Psoas muscle (tissue), 8 donors: Measurements from ENCODE around the gene TFDP3. TPM values are rescaled to one million over a fixed set of nuclear protein-coding genes. Genes with fewer than 3 reads are reported as not detected.

Experiments used
- ATAC-seq, 4 donors: fragments of 200-7000 bp; cut with Tn5 transposase; one replicate each; pipeline ENCODE4 v1.9.1; 2020; ENCODE audit warnings: moderate library complexity in 3 of 4, mild to moderate bottlenecking in 2 of 4
- DNase-seq, 2 donors: peaks; one replicate each; pipeline ENCODE4 v3.0.0-alpha.2; 2020
- H3K27ac ChIP-seq: fragments of 200-600 bp; one replicate; pipeline ENCODE4 v1.8.0; 2022
- H3K27me3 ChIP-seq, 3 donors: fragments of 200-600 bp in 1 of 3; one replicate each; pipeline versions ENCODE4 v1.6.1 to v1.8.0; 2013 to 2022; ENCODE audit warnings: low read length in 2 of 3, mild to moderate bottlenecking in 2 of 3, moderate library complexity in 1 of 3; ENCODE audit not compliant: insufficient read depth in 3 of 3
- H3K36me3 ChIP-seq, 2 donors: fragments of 200-600 bp in 1 of 2; one replicate each; pipeline versions ENCODE4 v1.6.1 to v1.8.0; 2013 to 2022; ENCODE audit warnings: low read depth in 1 of 2, mild to moderate bottlenecking in 1 of 2, moderate library complexity in 1 of 2; ENCODE audit not compliant: insufficient read depth in 1 of 2
- H3K4me1 ChIP-seq: fragments of 200-600 bp; one replicate; pipeline ENCODE4 v1.8.0; 2022
- H3K4me3 ChIP-seq: fragments of 200-600 bp; one replicate; pipeline ENCODE4 v1.8.0; 2022; ENCODE audit warnings: mild to moderate bottlenecking
- H3K9me3 ChIP-seq: fragments of 200-600 bp; one replicate; pipeline ENCODE4 v1.8.0; 2022
- WGBS, 3 donors: extraction: QIAGEN DNeasy Blood & Tissue Kit; methylation state at CpG; one replicate each; pipeline versions ENCODE4 v1.1.6 to v1.1.7; 2013; 5-methylcytosine and 5-hydroxymethylcytosine counted together
- intact Hi-C, 2 donors: fragments of 100-400 bp; cut with DNase I; formaldehyde crosslinking; loops; one replicate each; pipeline versions ENCODE4 v1.11.0 to v1.14.2; 2022
- polyA plus RNA-seq, 3 donors: library from polyadenylated mRNA; stranded (reverse); fragments of 200-250 nt; gene quantifications; one replicate each; pipeline ENCODE4 v1.2.3, GENCODE V29; 2013
- total RNA-seq, 4 donors: library from RNA; stranded (reverse); fragmentation: NEBNext Ultra II Directional in 2 of 4; extraction: Animal tissue kit (Norgen Biotek cat#: 25700) in 2 of 4; gene quantifications; one replicate each; pipeline versions ENCODE4 v1.2.1 to v1.2.4, GENCODE V29; 2021 to 2023
- TF ChIP-seq, protein P1 (sequence below): fragments of 200-600 bp; IDR thresholded peaks from one replicate; pipeline ENCODE4 v1.8.0; 2022; ENCODE audit warnings: antibody characterized with exemption
- donor health status: healthy with polysubstance abuse.
- donor health status: DM: no; HTN: no; CAD: no; lungs with moderate emphysema.
- donor health status: Bipolar disorder and iron deficiency.
- donor health status: healthy.
- donor health status: DM: yes; HTN: yes; CAD: no.
- donor health status: DM: no; HTN: no; CAD: no.
- donor health status: DM: no; HTN: no; CAD: no.
- donor health status: DM: yes; HTN: yes; CAD: no.

TFDP3 gene
- total and polyA plus RNA-seq, 7 donors: not detected

- Histone ChIP-seq H3K4me3 (no peak overlapping the region), H3K27me3 (peaks cover 0 to 6% (median 0%) of the 10 kb centered on the region in 3 donors), H3K9me3 (peaks cover 11% of the 10 kb centered on the region), H3K4me1 (no peaks in the 10 kb centered on the region), H3K36me3 (no peaks in the 10 kb centered on the region), H3K27ac (no peak overlapping the region)
- intact Hi-C loops: no loop called here
- DNase-seq (no peak), ATAC-seq (no peak)
- TF ChIP-seq, protein P1, sequence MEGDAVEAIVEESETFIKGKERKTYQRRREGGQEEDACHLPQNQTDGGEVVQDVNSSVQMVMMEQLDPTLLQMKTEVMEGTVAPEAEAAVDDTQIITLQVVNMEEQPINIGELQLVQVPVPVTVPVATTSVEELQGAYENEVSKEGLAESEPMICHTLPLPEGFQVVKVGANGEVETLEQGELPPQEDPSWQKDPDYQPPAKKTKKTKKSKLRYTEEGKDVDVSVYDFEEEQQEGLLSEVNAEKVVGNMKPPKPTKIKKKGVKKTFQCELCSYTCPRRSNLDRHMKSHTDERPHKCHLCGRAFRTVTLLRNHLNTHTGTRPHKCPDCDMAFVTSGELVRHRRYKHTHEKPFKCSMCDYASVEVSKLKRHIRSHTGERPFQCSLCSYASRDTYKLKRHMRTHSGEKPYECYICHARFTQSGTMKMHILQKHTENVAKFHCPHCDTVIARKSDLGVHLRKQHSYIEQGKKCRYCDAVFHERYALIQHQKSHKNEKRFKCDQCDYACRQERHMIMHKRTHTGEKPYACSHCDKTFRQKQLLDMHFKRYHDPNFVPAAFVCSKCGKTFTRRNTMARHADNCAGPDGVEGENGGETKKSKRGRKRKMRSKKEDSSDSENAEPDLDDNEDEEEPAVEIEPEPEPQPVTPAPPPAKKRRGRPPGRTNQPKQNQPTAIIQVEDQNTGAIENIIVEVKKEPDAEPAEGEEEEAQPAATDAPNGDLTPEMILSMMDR: no peak
Observed at GRCh38 chrX:133246921-133247320, 28.8 kb upstream of the TFDP3 start.

- DNase-seq (no peak), ATAC-seq (no peak)
- no peaks in the 10 kb centered on the region for H3K9me3 ChIP-seq
- H3K4me1 ChIP-seq: no peaks in the 10 kb centered on the region
- intact Hi-C loops: no loop called here
- peaks cover 0 to 7% (median 0%) of the 10 kb centered on the region in 3 donors for H3K27me3 ChIP-seq
- H3K36me3 ChIP-seq: no peaks in the 10 kb centered on the region
- TF ChIP-seq, protein P1: no peak
- 84 to 97% (median 95%) methylated on average over 3 of the region's 3 CpGs for WGBS, 3 donors
- H3K4me3 ChIP-seq: no peak overlapping the region
- no peak overlapping the region for H3K27ac ChIP-seq
Observed at GRCh38 chrX:133235830-133236229, 17.7 kb upstream of the TFDP3 start.

GRCh38 chrX:133232331-133232730 lies 14.2 kb upstream of the TFDP3 start:
- no peak overlapping the region for H3K27ac ChIP-seq
- intact Hi-C loops: no loop called here
- no peak for ATAC-seq
- 21 to 47% (median 27%) methylated on average over 1 of the region's 1 CpG for WGBS, 3 donors
- peaks cover 0 to 7% (median 0%) of the 10 kb centered on the region in 3 donors for H3K27me3 ChIP-seq
- H3K4me1 ChIP-seq: no peaks in the 10 kb centered on the region
- no peaks in the 10 kb centered on the region for H3K36me3 ChIP-seq
- H3K9me3 ChIP-seq: no peaks in the 10 kb centered on the region
- no peak for DNase-seq
- TF ChIP-seq, protein P1: no peak
- no peak overlapping the region for H3K4me3 ChIP-seq

- DNase-seq: no peak
- TF ChIP-seq, protein P1: no peak
- Histone ChIP-seq H3K27me3 (peaks cover 0 to 7% (median 0%) of the 10 kb centered on the region in 3 donors), H3K27ac (no peak overlapping the region), H3K9me3 (no peaks in the 10 kb centered on the region), H3K36me3 (no peaks in the 10 kb centered on the region), H3K4me1 (no peaks in the 10 kb centered on the region), H3K4me3 (no peak overlapping the region)
- 77 to 81% (median 77%) methylated on average over 4 of the region's 4 CpGs for WGBS, 3 donors
- no peak for ATAC-seq
- intact Hi-C loops: no loop called here
Observed at GRCh38 chrX:133229361-133229760, 11.2 kb upstream of the TFDP3 start.

- TF ChIP-seq, protein P1: peak; percentile 19
- H3K9me3 ChIP-seq: no peaks in the 10 kb centered on the region
- WGBS, 3 donors: 55 to 100% (median 59%) methylated on average over 1 of the region's 1 CpG
- no peaks in the 10 kb centered on the region for H3K36me3 ChIP-seq
- intact Hi-C loops: no loop called here
- H3K4me3 ChIP-seq: no peak overlapping the region
- H3K27me3 ChIP-seq: peaks cover 0 to 9% (median 0%) of the 10 kb centered on the region in 3 donors
- no peak for DNase-seq
- no peak overlapping the region for H3K27ac ChIP-seq
- no peak for ATAC-seq
- no peaks in the 10 kb centered on the region for H3K4me1 ChIP-seq
Observed at GRCh38 chrX:133215747-133216146, 2.4 kb downstream of the TFDP3 start.
